ENCODE data around the gene FPR2. TPM values are rescaled to one million over a fixed set of nuclear protein-coding genes. Genes with fewer than 3 reads are reported as not detected.

Gene FPR2
- total and polyA plus RNA-seq, 9 donors = 0.21 to 2.4 (median 0.95) TPM

DNA sequence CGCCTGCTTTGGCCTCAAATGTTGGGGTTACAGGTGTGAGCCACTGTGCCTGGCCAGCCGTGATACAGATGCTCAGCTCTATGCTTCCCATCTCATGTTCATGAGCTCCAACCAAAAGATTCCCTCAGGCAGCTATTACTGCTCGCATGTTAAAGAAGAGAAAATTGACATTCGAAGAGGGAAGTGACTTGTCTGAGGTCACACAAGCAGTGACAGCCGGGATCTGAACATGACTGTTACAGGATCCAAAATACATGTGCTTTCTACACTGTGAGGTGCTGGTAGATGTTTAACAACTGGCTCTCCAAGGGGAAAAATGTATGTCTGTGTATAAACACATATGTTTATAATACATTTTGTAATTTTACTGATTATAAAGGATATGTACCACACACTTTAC, 20.6 kb upstream of the FPR2 start:
- intact Hi-C loops (cut with DNase I) = no loop called here
- TF ChIP-seq POLR2A (IDR thresholded peaks at IDR 0.05) = no peak
- TF ChIP-seq CTCF (IDR thresholded peaks at IDR 0.05) = no peak
- no peak for TF ChIP-seq EP300 (IDR thresholded peaks at IDR 0.05)
- DNase-seq = no peak
- no peaks in the 10 kb centered on the region for H3K9me3 ChIP-seq
- H3K27ac ChIP-seq = no peak overlapping the region
- H3K4me3 ChIP-seq = no peak overlapping the region
- no peaks in the 10 kb centered on the region for H3K36me3 ChIP-seq
- no peaks in the 10 kb centered on the region for H3K27me3 ChIP-seq
- no peaks in the 10 kb centered on the region for H3K4me1 ChIP-seq (ENCODE audit: insufficient read depth)
- 79 to 88% (median 82%) methylated on average over 5 of the region's 5 CpGs for WGBS, 3 donors

DNA sequence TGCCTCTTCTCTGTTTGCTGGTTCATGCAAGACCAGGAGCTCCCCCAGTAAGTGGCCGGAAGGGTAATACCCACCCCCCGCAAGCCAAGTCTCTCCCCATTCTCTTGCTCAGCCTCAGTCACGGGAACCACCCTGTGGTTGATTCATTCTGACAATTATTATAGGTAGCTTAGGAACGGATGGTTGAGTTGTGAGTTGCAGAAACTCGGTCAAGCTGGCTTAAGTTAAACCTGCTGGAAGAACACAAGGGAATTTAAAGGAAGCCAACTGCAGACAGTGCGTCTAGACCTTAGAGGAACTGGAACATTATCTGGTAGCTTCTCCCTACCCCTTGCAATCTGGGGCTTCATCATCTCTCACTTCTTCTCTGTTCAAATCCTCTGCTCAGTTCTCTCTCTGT, 18.2 kb upstream of the FPR2 start:
- Histone ChIP-seq H3K27me3 (no peaks in the 10 kb centered on the region), H3K36me3 (no peaks in the 10 kb centered on the region), H3K27ac (no peak overlapping the region), H3K4me3 (no peak overlapping the region), H3K4me1 (ENCODE audit: insufficient read depth) (no peaks in the 10 kb centered on the region), H3K9me3 (no peaks in the 10 kb centered on the region)
- DNase-seq = no peak
- WGBS, 3 donors = 57 to 67% (median 66%) methylated on average over 6 of the region's 6 CpGs
- intact Hi-C loops (cut with DNase I) = no loop called here
- TF ChIP-seq POLR2A (IDR thresholded peaks at IDR 0.05) = no peak
- TF ChIP-seq EP300 (IDR thresholded peaks at IDR 0.05) = no peak
- no peak for TF ChIP-seq CTCF (IDR thresholded peaks at IDR 0.05)

GRCh38 chr19:51743405-51743804, 17.6 kb upstream of the FPR2 start:
- no peak overlapping the region for H3K27ac ChIP-seq
- intact Hi-C loops (cut with DNase I) = no loop called here
- no peaks in the 10 kb centered on the region for H3K9me3 ChIP-seq
- no peaks in the 10 kb centered on the region for H3K36me3 ChIP-seq
- no peak for TF ChIP-seq POLR2A (IDR thresholded peaks at IDR 0.05)
- TF ChIP-seq CTCF (IDR thresholded peaks at IDR 0.05) = no peak
- no peak for TF ChIP-seq EP300 (IDR thresholded peaks at IDR 0.05)
- no peaks in the 10 kb centered on the region for H3K4me1 ChIP-seq (ENCODE audit: insufficient read depth)
- no peak overlapping the region for H3K4me3 ChIP-seq
- no peaks in the 10 kb centered on the region for H3K27me3 ChIP-seq
- WGBS, 3 donors = 57 to 70% (median 61%) methylated on average over 3 of the region's 3 CpGs
- no peak for DNase-seq

DNA sequence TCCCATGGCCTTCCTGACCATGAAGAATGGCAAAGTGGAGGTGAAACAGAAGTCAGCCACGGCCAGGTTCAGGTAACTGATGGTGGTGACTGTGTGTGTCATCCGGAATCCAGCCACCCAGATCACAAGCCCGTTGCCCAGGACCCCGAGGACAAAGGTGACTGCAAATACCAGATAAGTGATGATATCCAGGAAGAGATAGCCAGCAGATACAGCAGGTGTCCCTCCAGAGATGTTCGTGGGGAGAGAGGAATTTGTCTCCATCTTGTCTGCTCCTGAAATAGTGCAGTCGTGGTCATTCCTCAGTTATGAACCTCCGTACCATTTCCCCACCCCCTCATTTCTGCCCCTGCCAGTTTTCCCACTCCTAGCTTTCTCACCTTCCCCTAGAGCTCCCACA, 14.2 kb upstream of the FPR2 start:
- no peaks in the 10 kb centered on the region for H3K9me3 ChIP-seq
- no peak overlapping the region for H3K27ac ChIP-seq
- no peak for DNase-seq
- no peaks in the 10 kb centered on the region for H3K4me1 ChIP-seq (ENCODE audit: insufficient read depth)
- no peaks in the 10 kb centered on the region for H3K27me3 ChIP-seq
- TF ChIP-seq POLR2A (IDR thresholded peaks at IDR 0.05) (no peak), CTCF (IDR thresholded peaks at IDR 0.05) (no peak), EP300 (IDR thresholded peaks at IDR 0.05) (no peak)
- no peak overlapping the region for H3K4me3 ChIP-seq
- 71 to 75% (median 71%) methylated on average over 7 of the region's 7 CpGs for WGBS, 3 donors
- no peaks in the 10 kb centered on the region for H3K36me3 ChIP-seq
- intact Hi-C loops (cut with DNase I) = no loop called here

DNA sequence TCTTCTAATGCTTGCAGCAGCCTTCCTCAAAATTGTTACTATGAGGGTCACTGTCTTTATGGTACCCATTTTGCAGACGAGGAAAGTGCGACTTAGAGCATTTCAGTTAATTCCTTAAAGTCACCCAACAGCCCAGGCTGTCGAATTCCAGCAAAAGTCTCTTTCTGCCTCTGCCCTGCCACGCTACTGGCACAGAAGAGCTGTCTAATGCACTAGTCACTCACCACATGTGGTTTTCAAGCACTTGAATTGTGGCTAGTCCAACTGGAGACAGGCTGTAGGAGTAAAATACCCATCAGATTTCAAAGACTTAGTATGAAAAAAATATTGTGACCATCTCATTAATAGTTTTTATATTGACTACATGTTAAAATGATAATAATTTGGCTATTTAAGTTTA, 11.0 kb upstream of the FPR2 start:
- H3K27ac ChIP-seq = no peak overlapping the region
- H3K27me3 ChIP-seq = no peaks in the 10 kb centered on the region
- no peak for DNase-seq
- no peaks in the 10 kb centered on the region for H3K36me3 ChIP-seq
- WGBS, 3 donors = 79 to 83% (median 81%) methylated on average over 4 of the region's 4 CpGs
- no peak overlapping the region for H3K4me3 ChIP-seq
- H3K9me3 ChIP-seq = no peaks in the 10 kb centered on the region
- intact Hi-C loops (cut with DNase I) = no loop called here
- no peaks in the 10 kb centered on the region for H3K4me1 ChIP-seq (ENCODE audit: insufficient read depth)
- TF ChIP-seq CTCF (IDR thresholded peaks at IDR 0.05) = no peak
- TF ChIP-seq POLR2A (IDR thresholded peaks at IDR 0.05) = no peak
- no peak for TF ChIP-seq EP300 (IDR thresholded peaks at IDR 0.05)

Measured in ovary (tissue), 9 donors.